HG03039 (cell line): Measurements from ENCODE around the gene RHOC.

Experiments used
- ATAC-seq: cut with Tn5 transposase; IDR thresholded peaks from one replicate; pipeline ENCODE4 v1.9.1; 2021; ENCODE audit warnings: mild to moderate bottlenecking, moderate library complexity; ENCODE audit not compliant: unreplicated experiment

The RHOC gene

GRCh38 chr1:112686835-112687234 is 20.1 kb downstream of the RHOC start:
- no peak for ATAC-seq

- ATAC-seq, result no peak
Measured at GRCh38 chr1:112686417-112686816, 20.5 kb downstream of the RHOC start.

- ATAC-seq, result no peak
Measured at GRCh38 chr1:112685913-112686312, 21.0 kb downstream of the RHOC start.

- no peak for ATAC-seq
Measured at GRCh38 chr1:112678605-112679004, 28.3 kb downstream of the RHOC start.

- no peak for ATAC-seq
Measured at GRCh38 chr1:112677501-112677900, 29.4 kb downstream of the RHOC start.

- no peak for ATAC-seq
Measured at GRCh38 chr1:112676543-112676942, 30.4 kb downstream of the RHOC start.

- no peak for ATAC-seq
Measured at GRCh38 chr1:112675728-112676381, 31.1 kb downstream of the RHOC start.

- peak; percentile 33 for ATAC-seq
Measured at GRCh38 chr1:112674986-112675727, 31.8 kb downstream of the RHOC start.

- peak; percentile 59 for ATAC-seq
Measured at GRCh38 chr1:112674440-112674985, 32.4 kb downstream of the RHOC start, which contains the start of gene MOV10. TSS of gene MOV10 (plus strand) at chr1:112674659. CDS start at chr1:112674913, 254 bp downstream.

- ATAC-seq, result peak; percentile 7
Measured at GRCh38 chr1:112673592-112674439, 33.1 kb downstream of the RHOC start.

GRCh38 chr1:112672842-112673241 is 34.1 kb downstream of the RHOC start:
- ATAC-seq, result no peak

- ATAC-seq, result no peak
Measured at GRCh38 chr1:112672009-112672408, 34.9 kb downstream of the RHOC start.

- ATAC-seq, result no peak
Measured at GRCh38 chr1:112666946-112667345, 40.0 kb downstream of the RHOC start.

- no peak for ATAC-seq
Measured at GRCh38 chr1:112665857-112666256, 41.1 kb downstream of the RHOC start.

GRCh38 chr1:112651205-112651604 is 55.7 kb downstream of the RHOC start:
- ATAC-seq, result no peak
